DOHH2 (cell line): ENCODE measurements around the gene MAN1B1.

Experiments used
- H3F3A ChIP-seq: fragments of 200-600 bp; sonication (generic), shearing (Covaris generic); 2 replicates; pipeline ENCODE4 v1.6.0; 2016; ENCODE audit warnings: antibody characterized with exemption, mild to moderate bottlenecking; ENCODE audit not compliant: control insufficient read depth, insufficient read depth
- H3K27ac ChIP-seq: fragments of 200-600 bp; sonication (generic); 2 replicates; pipeline ENCODE4 v1.5.1; 2014; ENCODE audit warnings: low read depth, mild to moderate bottlenecking, low read length, moderate library complexity
- H3K27me3 ChIP-seq: fragments of 200-600 bp; sonication (generic); 2 replicates; pipeline ENCODE4 v1.6.1; 2014; ENCODE audit warnings: mild to moderate bottlenecking, low read length, mixed read lengths; ENCODE audit not compliant: control insufficient read depth
- H3K36me3 ChIP-seq: fragments of 200-600 bp; sonication (generic); 2 replicates; pipeline ENCODE4 v1.6.1; 2014; ENCODE audit warnings: mild to moderate bottlenecking, low read length, moderate library complexity, mixed read lengths; ENCODE audit not compliant: control insufficient read depth
- H3K4me1 ChIP-seq: fragments of 200-600 bp; sonication (generic); 2 replicates; pipeline ENCODE4 v1.6.1; 2014; ENCODE audit warnings: mild to moderate bottlenecking, low read length, mixed read lengths; ENCODE audit not compliant: control insufficient read depth
- H3K4me2 ChIP-seq: fragments of 200-600 bp; sonication (generic); 2 replicates; pipeline ENCODE4 v1.6.0; 2014; ENCODE audit warnings: mild to moderate bottlenecking, low read length, moderate library complexity
- H3K4me3 ChIP-seq: fragments of 200-600 bp; sonication (generic); 2 replicates; pipeline ENCODE4 v1.5.1; 2014; ENCODE audit warnings: mild to moderate bottlenecking, low read length, mixed read lengths
- H3K79me2 ChIP-seq: fragments of 200-600 bp; sonication (generic); 2 replicates; pipeline ENCODE4 v1.6.1; 2014; ENCODE audit warnings: mild to moderate bottlenecking, low read length, mixed read lengths; ENCODE audit not compliant: control insufficient read depth
- H3K9me2 ChIP-seq: fragments of 200-600 bp; sonication (generic); replicated peaks from 2 replicates; pipeline ENCODE4 v1.6.1; 2014; ENCODE audit warnings: mild to moderate bottlenecking, low read length, mixed read lengths; ENCODE audit not compliant: control insufficient read depth
- H3K9me3 ChIP-seq: fragments of 200-600 bp; sonication (generic); 2 replicates; pipeline ENCODE4 v1.6.1; 2014; ENCODE audit warnings: antibody characterized with exemption, low read length, mixed read lengths; ENCODE audit not compliant: control insufficient read depth, insufficient read depth
- H4K20me1 ChIP-seq: fragments of 200-600 bp; sonication (generic); 2 replicates; pipeline ENCODE4 v1.6.0; 2014; ENCODE audit warnings: low read depth, mild to moderate bottlenecking, antibody characterized with exemption, low read length, moderate library complexity; ENCODE audit not compliant: control insufficient read depth, insufficient read depth
- CTCF ChIP-seq: fragments of 200-600 bp; sonication (generic); IDR thresholded peaks from one replicate; pipeline ENCODE4 v1.5.1; 2014; ENCODE audit warnings: antibody characterized with exemption, mild to moderate bottlenecking, low read depth, low read length; ENCODE audit not compliant: poor library complexity, severe bottlenecking
- EZH2phosphoT487 ChIP-seq: fragments of 200-600 bp; sonication (generic); IDR thresholded peaks from 2 replicates; pipeline ENCODE4 v1.6.1; 2017; ENCODE audit warnings: borderline replicate concordance, mild to moderate bottlenecking, antibody characterized with exemption, low read length, moderate library complexity, mixed read lengths

The MAN1B1 gene

GRCh38 chr9:137147793-137148160, 61.0 kb downstream of the MAN1B1 start:
- Histone ChIP-seq H4K20me1 (no peaks in the 10 kb centered on the region), H3K27me3 (peaks cover 8% of the 10 kb centered on the region; the same call in 1 of the 2 replicates), H3K9me2 (no peaks in the 10 kb centered on the region), H3F3A (peaks cover 2% of the 10 kb centered on the region; the same call in 1 of the 2 replicates), H3K9me3 (0 out of 2 replicates have a peak, but pooled peaks cover under 1% of the 10 kb centered on the region), H3K4me1 (peaks cover 19% of the 10 kb centered on the region), H3K27ac (no peak overlapping the region), H3K4me3 (no peak overlapping the region), H3K4me2 (no peak overlapping the region), H3K79me2 (no peaks in the 10 kb centered on the region), H3K36me3 (no peaks in the 10 kb centered on the region)
- TF ChIP-seq EZH2phosphoT487 (no peak), CTCF (no peak)

- no peak overlapping the region for H3K4me3 ChIP-seq
- H3K79me2 ChIP-seq = no peaks in the 10 kb centered on the region
- no peak overlapping the region for H3K4me2 ChIP-seq
- no peak for TF ChIP-seq EZH2phosphoT487
- TF ChIP-seq CTCF = no peak
- no peaks in the 10 kb centered on the region for H3K9me2 ChIP-seq
- H3K36me3 ChIP-seq = no peaks in the 10 kb centered on the region
- 0 out of 2 replicates have a peak, but pooled peaks cover 5% of the 10 kb centered on the region for H3K9me3 ChIP-seq
- peaks cover 19% of the 10 kb centered on the region for H3K4me1 ChIP-seq
- H4K20me1 ChIP-seq = no peaks in the 10 kb centered on the region
- no peak overlapping the region for H3K27ac ChIP-seq
- H3F3A ChIP-seq = peaks cover 2% of the 10 kb centered on the region; the same call in 1 of the 2 replicates
- peaks cover 6% of the 10 kb centered on the region; the same call in 1 of the 2 replicates for H3K27me3 ChIP-seq
Observed at GRCh38 chr9:137148242-137148641, 61.5 kb downstream of the MAN1B1 start.

GRCh38 chr9:137148661-137149060, 61.9 kb downstream of the MAN1B1 start:
- Histone ChIP-seq H4K20me1 (no peaks in the 10 kb centered on the region), H3K27ac (no peak overlapping the region), H3K79me2 (no peaks in the 10 kb centered on the region), H3K4me1 (peaks cover 19% of the 10 kb centered on the region), H3K9me2 (no peaks in the 10 kb centered on the region), H3K36me3 (no peaks in the 10 kb centered on the region), H3K4me3 (no peak overlapping the region), H3F3A (peaks cover 2% of the 10 kb centered on the region; the same call in 1 of the 2 replicates), H3K27me3 (peaks cover 4% of the 10 kb centered on the region; the same call in 1 of the 2 replicates), H3K9me3 (0 out of 2 replicates have a peak, but pooled peaks cover 5% of the 10 kb centered on the region), H3K4me2 (no peak overlapping the region)
- TF ChIP-seq EZH2phosphoT487 (no peak), CTCF (no peak)

- Histone ChIP-seq H3K4me1 (peaks cover 19% of the 10 kb centered on the region), H3K4me3 (peak overlapping the region; percentile 77), H4K20me1 (no peaks in the 10 kb centered on the region), H3K36me3 (no peaks in the 10 kb centered on the region), H3K79me2 (no peaks in the 10 kb centered on the region), H3K9me3 (0 out of 2 replicates have a peak, but pooled peaks cover 5% of the 10 kb centered on the region), H3K27me3 (no peaks in the 10 kb centered on the region), H3K9me2 (no peaks in the 10 kb centered on the region), H3K4me2 (peak overlapping the region; percentile 92), H3K27ac (peak overlapping the region; percentile 64; the same call in 1 of the 2 replicates), H3F3A (peaks cover 2% of the 10 kb centered on the region; the same call in 1 of the 2 replicates)
- TF ChIP-seq EZH2phosphoT487 (no peak), CTCF (no peak)
Observed at GRCh38 chr9:137149363-137149762, 62.6 kb downstream of the MAN1B1 start.
